Measurements from ENCODE around the gene FOXC1.
A peak's percentile ranks its signal among the peaks of the same experiment; 100 is the strongest.

FOXC1 gene

DNA sequence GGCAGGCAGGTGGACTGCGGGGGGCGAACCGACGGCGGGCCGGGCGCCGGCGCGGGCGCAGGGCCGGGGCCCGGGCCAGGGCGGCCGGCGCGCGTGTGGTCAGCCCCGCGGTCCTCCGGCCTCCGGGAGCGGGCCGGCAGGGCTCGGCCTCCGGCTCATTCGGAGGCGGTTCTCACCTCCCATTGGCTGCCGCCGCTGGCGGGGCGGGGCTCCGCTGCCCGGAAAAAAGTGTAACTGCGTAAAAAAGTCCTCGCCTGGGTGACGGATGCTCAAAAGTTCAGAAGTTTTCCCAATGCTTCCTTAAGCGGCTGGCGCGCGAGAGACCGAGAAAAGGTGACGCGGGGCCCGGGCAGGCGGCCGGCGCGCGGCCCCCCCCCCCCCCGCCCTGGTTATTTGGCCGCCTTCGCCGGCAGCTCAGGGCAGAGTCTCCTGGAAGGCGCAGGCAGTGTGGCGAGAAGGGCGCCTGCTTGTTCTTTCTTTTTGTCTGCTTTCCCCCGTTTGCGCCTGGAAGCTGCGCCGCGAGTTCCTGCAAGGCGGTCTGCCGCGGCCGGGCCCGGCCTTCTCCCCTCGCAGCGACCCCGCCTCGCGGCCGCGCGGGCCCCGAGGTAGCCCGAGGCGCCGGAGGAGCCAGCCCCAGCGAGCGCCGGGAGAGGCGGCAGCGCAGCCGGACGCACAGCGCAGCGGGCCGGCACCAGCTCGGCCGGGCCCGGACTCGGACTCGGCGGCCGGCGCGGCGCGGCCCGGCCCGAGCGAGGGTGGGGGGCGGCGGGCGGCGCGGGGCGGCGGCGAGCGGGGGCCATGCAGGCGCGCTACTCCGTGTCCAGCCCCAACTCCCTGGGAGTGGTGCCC, at the start of gene FOXC1:
TSS of gene FOXC1 (plus strand) at position 268 of the 849 bp plus-strand sequence. CDS start at position 799, 531 bp downstream.
- DNase-seq (ENCODE audit: low spot score), result peak; percentile 98

DNA sequence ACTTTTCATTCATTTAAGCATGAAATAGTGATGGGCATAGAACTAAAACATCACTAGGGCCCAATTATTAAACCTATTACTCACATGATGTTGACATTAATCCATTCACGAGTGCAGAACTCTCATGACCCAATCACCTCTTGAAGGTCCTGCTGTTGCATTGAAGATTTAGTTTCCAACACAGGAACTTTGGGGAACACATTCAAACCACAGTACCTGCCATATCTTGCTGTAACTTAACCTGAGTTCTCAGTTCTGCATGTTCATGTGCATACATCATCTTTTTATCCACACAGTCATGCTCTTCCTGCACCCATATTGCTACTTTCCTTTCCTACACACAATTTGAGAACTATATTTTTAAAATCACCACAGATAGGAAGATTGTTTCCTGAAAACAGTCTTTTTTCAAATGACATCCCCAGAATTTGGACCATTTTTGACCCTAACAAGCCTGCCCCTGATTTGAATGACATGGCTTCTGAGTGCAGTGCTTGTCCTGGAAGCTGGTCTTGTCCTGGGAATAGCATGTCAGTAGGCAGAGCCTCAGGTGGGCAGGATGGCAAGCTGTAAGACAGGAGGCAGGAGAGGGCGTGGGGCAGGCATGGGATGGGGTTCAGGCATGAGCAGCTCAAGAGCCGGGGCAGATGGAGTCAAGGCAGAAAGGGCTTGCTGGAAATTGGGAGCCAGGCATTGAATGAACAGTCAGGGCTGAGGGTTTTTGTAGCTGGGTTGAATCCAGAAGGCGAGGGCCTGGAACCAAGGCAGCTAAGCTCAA, 49.2 kb upstream of the FOXC1 start:
- no peak for DNase-seq (ENCODE audit: low spot score)

DNA sequence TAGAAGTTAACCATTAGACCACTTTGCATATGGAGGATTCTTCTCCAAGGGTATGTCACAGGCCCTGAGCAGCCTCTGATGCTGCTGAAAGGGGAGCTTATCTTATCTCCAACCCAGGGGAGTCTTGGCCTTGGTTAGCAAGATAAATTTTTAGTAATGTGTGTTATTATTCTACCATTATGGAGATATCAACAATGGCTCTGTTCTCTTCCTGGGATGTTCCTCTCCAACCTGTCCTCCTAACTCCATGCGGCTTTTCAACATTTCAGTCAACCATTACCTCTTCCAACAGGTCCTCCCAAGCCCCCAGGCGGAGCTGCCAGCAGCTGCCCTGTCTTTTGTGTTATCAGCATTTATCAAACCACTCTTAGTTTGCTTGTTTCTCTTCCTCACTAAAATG, 48.4 kb upstream of the FOXC1 start:
- DNase-seq (ENCODE audit: low spot score), result no peak

DNA sequence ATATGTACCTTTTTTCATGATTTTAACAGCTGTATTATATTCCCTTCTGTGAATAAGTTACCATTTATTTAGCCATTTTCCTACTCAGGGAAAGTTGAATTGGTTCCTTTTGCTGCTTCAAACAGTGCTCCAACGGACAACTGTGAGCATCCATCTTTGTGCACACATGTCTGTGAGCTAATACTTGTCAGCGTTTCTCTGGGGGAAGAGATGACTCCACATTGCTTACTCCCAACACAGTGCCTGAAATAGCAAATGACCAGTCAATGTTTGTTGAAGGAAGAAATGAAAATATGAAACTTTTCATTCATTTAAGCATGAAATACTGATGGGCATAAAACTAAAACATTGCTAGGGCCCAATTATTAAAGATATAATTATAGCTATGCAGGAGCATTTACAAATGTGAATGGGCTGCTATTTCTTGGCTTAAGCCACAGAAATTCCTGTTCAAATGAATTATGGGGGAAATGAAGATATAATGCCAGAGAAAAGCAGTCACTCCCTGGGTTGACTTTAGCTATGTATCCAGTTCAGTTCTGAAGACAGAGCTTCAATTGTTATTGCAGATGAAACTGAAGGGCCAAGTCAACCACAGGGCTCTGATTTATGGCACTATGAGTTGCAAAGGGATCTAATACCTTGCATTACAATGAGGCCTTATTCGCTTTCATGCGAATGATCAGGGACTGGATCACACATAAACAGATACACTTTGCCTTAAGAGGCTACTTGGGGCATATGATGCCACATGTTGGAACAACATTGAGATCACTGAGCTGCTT, 47.4 kb upstream of the FOXC1 start:
- no peak for DNase-seq (ENCODE audit: low spot score)

DNA sequence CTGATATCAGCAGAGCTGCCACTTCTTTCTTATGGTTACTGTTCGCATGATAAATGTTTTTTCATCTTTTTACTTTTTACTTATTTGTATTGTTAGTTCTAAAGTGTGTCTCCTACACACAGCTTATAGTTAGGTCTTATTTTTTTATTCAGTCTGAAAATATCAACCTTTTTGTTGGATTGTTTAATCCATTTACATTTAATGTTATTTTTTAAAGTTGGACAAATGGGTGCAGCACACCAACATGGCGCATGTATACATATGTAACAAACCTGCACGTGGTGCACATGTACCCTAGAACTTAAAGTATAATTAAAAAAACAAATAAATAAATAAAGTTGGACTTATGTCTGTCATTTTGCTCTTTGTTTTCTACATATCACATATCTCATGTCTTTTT, 40.3 kb upstream of the FOXC1 start:
- DNase-seq (ENCODE audit: low spot score), result no peak

DNA sequence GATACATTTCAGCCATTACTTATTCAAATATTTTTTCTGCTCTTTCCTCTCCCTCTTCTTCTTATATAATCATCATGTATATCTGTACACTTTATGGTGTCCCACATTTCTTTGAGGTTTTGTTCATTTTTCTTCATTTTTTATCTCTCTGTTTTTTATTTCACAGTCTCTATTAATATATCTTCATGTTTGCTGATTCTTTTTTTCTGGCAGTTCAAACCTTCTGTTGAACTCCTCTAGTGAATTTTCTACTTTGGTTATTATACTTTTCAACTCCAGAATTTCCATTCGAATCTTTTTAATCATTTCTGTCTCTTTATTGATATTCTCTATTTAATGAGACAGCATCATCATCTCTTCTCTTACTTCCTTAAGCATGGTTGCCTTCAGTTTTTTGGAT, 38.9 kb upstream of the FOXC1 start:
- no peak for DNase-seq (ENCODE audit: low spot score)

DNA sequence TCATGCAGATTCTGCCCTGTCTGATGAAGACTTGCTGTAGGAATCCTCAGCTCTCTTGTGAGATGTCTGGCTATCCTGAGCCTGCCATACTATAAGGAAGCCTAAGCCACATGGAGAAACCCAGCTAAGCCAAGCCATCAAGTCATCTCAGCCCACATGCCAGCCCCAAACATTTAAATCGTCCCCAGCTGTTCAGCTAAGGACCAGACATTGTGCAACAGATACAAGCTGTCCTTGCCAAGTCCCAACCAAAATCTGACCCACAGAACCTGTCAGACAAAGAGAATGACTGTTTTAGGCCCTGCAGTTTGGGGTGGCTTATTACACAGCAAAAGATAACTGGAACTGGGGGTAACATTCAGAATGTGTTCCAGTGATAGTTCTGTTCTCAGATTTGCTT, 36.8 kb upstream of the FOXC1 start:
- peak; percentile 20 for DNase-seq (ENCODE audit: low spot score)

DNA sequence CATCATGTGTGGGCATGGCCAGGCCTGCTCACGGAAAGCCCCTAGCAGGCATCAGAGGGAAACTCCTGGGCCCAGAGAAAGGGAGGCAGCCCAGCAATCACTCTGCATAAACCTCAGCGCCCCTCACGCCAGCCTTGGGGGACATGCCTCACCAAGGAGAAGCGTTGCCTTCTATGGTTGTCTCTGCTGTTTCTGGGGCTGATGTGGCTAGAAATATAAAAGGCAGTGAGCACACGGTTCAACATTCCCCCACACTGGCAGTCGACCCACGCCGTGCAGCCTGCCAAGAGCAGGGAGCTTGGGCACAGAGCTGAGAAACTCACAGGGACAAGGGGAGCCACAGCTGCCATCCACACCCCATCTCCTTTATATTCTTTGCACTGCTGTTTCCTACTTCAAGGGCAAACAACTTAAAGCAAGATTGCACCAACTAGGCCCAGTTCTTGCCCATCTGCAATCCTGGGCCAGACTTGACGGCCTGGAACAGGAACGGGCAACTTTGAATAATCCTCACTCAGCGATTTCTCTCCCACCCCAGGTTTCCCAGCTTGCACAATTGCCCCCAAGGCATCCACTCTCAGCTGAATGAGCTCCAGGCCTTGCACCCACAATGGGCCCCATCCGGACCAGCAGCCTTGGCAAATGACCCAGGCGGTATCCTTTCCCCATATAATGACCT, 35.5 kb upstream of the FOXC1 start:
- no peak for DNase-seq (ENCODE audit: low spot score)

DNA sequence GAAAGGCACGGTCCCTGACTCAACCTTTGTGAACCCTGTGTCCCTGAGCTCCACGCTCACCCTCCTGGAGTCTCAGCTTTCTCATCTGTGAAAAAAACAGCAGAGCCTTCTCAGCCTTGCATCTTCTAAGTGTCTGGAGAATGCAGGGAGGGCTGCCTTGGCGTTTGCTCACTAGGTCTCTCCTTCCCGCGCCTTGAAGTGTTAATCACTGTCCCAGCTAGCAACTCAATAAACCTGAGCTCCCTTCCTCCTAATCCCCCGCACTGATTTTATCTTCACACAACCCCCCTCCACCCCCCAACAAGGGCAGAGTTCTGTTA, 34.9 kb upstream of the FOXC1 start:
- DNase-seq (ENCODE audit: low spot score), result no peak

DNA sequence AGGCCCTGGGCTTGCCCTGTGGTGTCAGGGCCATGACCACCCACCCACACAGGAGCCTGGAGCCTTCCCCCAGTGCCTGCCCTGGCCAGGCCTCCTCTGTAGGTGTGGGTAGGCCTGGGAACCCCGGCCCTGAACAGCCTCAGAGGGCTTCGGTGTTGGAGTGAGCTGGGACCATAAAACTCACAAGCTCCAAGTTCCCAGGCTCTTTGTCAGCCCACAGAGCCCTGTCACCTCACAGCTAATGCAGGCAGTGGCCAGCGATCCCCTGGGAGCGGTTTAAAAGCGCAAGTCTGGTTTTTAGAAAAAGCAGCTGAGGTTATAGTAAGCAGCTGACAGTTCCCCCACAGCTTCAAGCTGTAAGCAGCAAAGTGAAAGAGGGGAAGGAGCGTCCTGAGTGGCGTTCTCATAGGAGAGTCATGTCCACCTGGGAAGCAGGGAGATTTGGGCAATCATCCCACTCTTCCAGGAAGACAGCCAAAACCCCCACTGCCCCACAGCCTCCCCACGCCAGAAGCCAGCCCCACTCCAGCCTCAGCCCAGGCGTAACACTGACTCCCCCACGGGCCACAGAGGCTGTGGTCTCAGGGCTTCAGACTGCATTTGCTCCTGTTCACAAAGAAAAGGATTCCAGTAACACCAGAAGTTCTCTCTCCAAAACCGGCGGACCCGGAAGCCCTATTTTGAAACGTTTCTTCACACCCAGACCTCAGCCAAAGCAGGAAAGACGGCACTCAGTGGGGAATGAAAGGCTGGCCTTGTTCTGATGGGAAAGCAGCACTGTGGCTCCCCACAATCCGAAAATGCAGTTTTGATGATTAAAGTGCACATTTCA, 34.3 kb upstream of the FOXC1 start:
- DNase-seq (ENCODE audit: low spot score), result peak; percentile 50

DNA sequence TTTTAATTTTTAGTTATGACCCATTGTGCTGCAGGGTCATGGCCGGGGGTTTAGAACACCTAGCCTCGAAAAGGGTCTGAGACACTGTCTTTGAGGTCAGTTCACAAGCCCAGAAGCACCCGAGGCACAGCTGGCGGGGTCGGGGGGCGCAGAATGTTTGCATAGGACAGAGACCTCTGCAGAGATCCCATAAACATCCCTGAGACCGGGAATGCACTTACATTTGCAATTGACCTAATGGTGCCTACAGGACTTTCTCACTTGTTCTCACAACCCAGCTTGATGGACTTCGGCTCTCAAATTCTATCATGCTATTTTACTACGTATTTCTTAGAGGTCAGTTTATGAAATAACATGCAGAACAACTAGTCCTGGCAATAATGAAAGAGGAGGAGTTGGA, 33.5 kb upstream of the FOXC1 start:
- no peak for DNase-seq (ENCODE audit: low spot score)

DNA sequence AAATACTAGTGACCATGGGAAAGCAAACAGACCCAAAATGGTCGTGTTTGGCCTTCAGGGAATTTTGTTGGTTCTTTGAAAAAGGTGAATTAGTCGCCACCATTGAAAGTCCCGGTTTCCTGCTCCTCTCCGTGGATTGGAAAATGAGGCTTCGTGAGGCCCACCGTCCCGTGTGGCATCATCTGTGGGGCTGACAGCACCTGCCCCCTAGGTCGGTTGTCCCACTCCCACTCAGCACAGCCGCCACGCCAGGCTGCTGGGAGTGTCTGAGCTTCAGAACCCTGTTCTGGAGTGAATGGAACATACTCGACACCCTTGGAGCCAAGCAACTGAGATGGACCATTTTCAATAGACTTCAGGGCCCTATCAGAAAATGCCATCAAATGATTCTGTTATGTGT, 33.0 kb upstream of the FOXC1 start:
- DNase-seq (ENCODE audit: low spot score), result no peak

DNA sequence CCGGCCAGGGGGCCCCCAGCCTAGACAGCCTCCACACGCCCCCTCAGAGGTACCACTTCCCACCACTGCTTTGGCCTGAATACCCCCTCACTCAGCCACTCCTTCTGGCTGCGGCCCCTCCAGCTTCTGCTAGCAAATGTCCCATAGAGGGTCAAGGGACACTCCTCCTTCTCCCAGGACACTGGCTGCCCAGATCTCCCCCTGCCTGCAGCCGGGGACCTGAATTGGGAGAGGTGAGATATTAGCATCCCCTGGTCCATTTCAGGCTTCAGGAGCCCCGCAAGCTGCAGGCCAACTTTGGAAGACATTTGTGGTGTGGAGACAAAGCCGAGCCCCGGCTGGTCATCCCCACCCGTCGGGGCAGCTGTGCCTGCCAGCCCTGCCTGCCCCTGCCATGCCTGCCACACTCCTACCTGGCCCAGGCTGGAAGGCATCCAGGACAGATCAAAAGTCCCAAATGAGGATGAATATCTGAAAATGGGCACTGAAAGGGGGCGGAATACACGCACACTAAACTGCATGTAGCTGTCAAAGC, 32.5 kb upstream of the FOXC1 start:
- DNase-seq (ENCODE audit: low spot score), result no peak

DNA sequence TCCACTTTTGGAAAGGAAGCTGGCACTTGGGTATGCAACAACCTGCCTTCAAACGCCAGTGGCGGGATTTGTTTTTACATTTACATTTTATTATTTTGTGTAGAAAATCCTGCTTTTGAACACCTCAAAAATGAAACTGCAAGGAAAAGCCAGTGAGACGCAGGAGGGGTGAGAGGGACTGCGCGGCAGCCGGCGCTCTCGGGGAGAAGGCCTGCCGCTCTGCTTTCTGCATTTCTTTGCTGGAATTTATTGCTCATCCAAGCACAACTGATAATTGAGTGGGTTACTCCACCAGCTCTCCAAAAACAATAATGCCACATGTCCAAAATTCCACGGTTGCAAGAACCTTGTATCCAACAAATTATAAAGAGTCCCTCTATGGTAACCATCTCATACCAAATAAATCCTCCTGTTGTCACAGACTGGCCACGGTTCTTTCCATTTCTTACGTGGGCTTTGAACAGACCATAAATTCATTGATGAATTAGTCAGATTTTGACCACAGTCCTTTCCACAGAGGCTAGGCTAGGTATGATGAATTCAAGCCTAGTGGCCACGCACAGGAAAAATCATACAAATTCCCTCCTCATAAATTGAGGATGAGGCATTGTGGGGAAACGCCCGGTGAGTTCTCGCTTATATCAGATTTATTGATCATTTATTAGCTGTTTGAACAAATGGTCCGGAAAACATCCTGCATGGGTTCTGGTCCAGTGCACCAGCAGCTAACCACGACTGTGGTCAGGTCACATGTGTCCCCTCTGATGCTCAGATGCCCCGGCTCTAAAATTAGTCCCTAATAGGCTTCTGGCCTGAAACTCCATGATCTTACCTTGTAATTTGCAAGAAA, 31.6 kb upstream of the FOXC1 start:
- no peak for DNase-seq (ENCODE audit: low spot score)

DNA sequence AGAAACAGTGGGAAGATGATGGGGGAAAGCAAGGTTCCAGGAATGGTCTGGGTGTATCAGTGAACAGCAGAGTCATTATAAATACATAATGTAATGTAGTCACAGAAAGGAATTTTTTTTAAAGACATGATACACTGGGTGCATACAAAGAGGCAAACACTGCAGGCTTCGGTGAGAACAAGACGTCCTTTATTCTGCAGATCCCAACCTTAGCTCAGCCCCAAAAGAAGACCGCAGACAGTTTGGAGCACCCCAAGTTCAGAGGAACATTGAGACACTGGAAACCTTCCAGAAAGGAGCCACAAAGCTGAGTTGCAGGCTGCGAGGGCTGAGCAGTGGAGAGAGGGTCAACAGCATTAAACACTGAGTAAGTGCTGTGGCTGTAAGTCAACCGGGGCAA, 30.6 kb upstream of the FOXC1 start:
- DNase-seq (ENCODE audit: low spot score), result no peak

DNA sequence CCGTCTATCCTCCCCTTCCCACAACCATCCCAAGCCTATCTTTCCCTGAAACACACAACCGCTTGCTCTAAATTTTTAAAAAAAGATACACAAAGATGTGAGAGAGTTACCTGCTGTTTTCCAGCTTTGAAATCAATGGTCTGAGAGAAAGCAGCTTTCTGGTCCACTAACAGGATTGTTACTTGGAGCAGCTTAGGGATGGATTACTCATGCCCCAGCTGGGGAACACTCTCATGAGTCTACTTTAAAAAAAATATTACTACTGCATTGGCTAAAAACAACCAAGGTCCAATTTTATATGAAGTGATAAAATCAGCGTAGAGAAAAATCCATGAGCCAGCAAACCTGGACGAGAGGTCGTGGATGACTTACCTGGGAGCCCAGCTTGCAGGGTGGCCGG, 29.6 kb upstream of the FOXC1 start:
- DNase-seq (ENCODE audit: low spot score), result no peak

DNA sequence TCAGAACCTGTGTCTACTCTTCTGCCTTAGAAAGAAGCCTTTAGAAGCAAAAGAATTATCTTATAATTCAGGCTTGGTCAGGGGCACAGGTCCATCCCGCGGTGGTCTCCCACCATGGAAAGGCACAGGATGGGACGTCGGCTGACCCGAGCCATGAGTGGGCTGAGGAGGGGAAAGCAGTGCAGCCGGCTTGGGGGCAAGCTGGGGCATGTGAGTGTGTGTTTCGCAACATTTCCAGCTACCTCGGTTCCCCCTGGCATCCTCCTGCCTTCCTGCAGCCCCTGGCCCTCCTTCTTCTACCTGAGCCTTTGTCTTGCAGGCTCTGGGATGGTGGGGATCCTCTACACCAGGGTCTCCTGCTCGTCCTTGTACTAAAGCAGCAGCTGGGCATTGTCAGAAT, 29.1 kb upstream of the FOXC1 start:
- DNase-seq (ENCODE audit: low spot score), result no peak

DNA sequence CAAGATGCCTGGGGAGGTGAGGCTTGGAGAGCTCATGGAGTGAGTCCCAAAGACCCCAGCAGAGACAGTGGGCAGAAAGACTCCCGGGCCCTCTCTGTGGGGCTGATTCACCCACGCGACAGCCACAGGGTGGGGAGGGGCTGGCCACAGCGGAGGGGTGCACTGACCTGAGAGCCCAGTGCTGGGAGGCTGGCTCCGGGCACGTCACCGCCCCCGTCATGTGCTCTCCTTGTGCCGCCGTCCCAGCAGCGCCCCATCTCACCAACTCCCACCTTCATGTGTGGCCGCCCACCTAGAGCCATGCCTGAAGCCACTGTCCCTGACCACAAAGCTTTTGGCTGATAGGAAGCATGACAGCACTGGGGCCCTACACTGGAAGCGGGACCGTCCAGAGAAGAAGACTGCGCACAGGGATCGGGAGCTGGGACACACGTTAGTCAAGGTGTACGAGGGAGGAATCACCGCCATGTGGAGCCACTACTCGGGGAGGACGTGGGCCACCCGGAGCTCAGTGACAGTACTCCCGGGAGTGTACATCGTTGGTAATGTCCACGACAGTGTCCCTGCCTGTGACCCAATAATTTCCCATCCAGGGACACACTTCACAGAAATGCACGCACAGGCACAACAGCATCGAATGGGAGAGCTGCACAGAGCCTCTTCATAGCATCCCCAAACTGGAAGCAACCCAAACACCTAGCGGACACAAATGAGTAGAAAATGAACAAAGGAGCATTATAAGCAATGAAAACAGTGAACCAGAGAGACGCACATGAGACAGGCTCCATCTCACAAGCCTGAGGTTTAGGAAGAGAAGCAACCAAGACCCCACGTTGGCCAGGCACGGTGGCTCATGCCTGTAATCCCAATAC, 28.4 kb upstream of the FOXC1 start:
- no peak for DNase-seq (ENCODE audit: low spot score)

DNA sequence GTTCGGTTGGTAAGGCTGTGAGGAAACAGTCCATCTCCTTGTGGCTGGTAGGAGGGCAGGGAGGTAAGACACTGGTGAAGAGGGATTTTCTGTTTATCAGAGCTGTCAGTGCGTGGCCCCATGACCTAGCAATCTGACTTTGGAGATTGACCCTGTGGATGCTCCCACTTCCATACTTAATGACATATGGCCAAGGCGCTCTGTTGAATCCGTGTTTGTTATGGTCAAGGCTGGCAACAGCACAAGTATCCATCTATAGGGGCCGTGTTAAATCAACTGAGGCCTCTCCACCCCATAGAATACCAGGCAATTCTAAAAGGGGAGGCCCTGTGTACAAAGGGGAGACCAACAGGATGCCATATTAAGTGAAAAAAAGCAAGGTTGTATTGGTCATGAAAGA, 25.6 kb upstream of the FOXC1 start:
- DNase-seq (ENCODE audit: low spot score), result no peak
